ENCODE data around the gene RAD51B. TPM values are rescaled to one million over a fixed set of nuclear protein-coding genes. Genes with fewer than 3 reads are reported as not detected.
A peak's percentile ranks its signal among the peaks of the same experiment; 100 is the strongest.

The RAD51B gene
- total RNA-seq, 4 donors from 2014 or later, result 12.6 to 26.4 (median 16.7) TPM

- Histone ChIP-seq H3K36me3 (no peaks in the 10 kb centered on the region), H3K4me1 (peaks cover 0 to 13% (median 0%) of the 10 kb centered on the region in 4 donors), H3K4me3 (no peak overlapping the region), H3K27me3 (no peaks in the 10 kb centered on the region), H3K27ac (no peak overlapping the region), H3K9me3 (no peaks in the 10 kb centered on the region)
- DNase-seq (ENCODE audit: low spot score in 2 of 2), result no peak
- 79 to 80% methylated on average over 2 of the region's 2 CpGs for WGBS, 2 donors
- no peak for TF ChIP-seq CTCF (IDR thresholded peaks at IDR 0.05)
- no peak for TF ChIP-seq EP300 (IDR thresholded peaks at IDR 0.05)
- TF ChIP-seq POLR2A (IDR thresholded peaks at IDR 0.05), result no peak
Observed at GRCh38 chr14:67881225-67881624, 61.6 kb downstream of the RAD51B start.

- Histone ChIP-seq H3K4me1 (peaks cover 0 to 13% (median 0%) of the 10 kb centered on the region in 4 donors), H3K27ac (no peak overlapping the region), H3K27me3 (no peaks in the 10 kb centered on the region), H3K36me3 (no peaks in the 10 kb centered on the region), H3K9me3 (no peaks in the 10 kb centered on the region), H3K4me3 (no peak overlapping the region)
- TF ChIP-seq EP300 (IDR thresholded peaks at IDR 0.05) (no peak), CTCF (IDR thresholded peaks at IDR 0.05) (no peak), POLR2A (IDR thresholded peaks at IDR 0.05) (no peak)
- 77 to 83% methylated on average over 4 of the region's 4 CpGs for WGBS, 2 donors
- DNase-seq (ENCODE audit: low spot score in 2 of 2), result no peak
Observed at GRCh38 chr14:67882986-67883555, 63.5 kb downstream of the RAD51B start.

GRCh38 chr14:67883717-67884116, 64.1 kb downstream of the RAD51B start:
- no peaks in the 10 kb centered on the region for H3K9me3 ChIP-seq
- H3K27ac ChIP-seq, result peak overlapping the region in 1 of 4 donors; percentile 7
- no peak for DNase-seq (ENCODE audit: low spot score in 2 of 2)
- H3K4me3 ChIP-seq, result no peak overlapping the region
- TF ChIP-seq CTCF (IDR thresholded peaks at IDR 0.05) (peak in 3 of 5 experiments; percentile 16 to 34 (median 32)), POLR2A (IDR thresholded peaks at IDR 0.05) (no peak)
- H3K27me3 ChIP-seq, result no peaks in the 10 kb centered on the region
- no peaks in the 10 kb centered on the region for H3K36me3 ChIP-seq
- peaks cover 0 to 13% (median 0%) of the 10 kb centered on the region in 4 donors for H3K4me1 ChIP-seq
- 41 to 45% methylated on average over 1 of the region's 1 CpG for WGBS, 2 donors

DNA sequence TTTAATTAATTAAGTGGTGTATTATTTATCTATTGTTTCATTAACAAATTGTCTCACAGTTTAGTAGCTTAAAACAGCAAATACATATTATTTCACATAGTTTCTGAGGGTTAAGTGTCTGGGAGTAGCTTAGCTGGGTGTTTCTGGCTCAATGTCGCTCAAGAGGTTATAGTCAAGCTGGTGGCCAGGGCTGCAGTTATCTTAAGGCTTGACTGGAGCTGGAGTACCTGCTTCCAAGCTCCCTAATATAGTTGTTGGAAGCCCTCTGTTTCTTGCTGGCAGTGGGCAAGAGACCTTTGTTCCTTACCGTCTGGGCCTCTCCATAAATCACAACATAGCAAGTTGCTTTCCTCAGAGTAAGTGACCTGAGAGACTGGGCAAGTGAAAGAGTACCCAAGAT, 66.6 kb downstream of the RAD51B start:
- no peaks in the 10 kb centered on the region for H3K36me3 ChIP-seq
- WGBS, 2 donors, result 82 to 85% methylated on average over 2 of the region's 2 CpGs
- peaks cover 0 to 13% (median 0%) of the 10 kb centered on the region in 4 donors for H3K4me1 ChIP-seq
- no peaks in the 10 kb centered on the region for H3K9me3 ChIP-seq
- H3K4me3 ChIP-seq, result no peak overlapping the region
- no peak for TF ChIP-seq CTCF (IDR thresholded peaks at IDR 0.05)
- no peak for TF ChIP-seq POLR2A (IDR thresholded peaks at IDR 0.05)
- no peak for TF ChIP-seq EP300 (IDR thresholded peaks at IDR 0.05)
- H3K27me3 ChIP-seq, result no peaks in the 10 kb centered on the region
- DNase-seq (ENCODE audit: low spot score in 2 of 2), result no peak
- no peak overlapping the region for H3K27ac ChIP-seq

GRCh38 chr14:67887478-67887877, 67.9 kb downstream of the RAD51B start:
- Histone ChIP-seq H3K27ac (no peak overlapping the region), H3K27me3 (no peaks in the 10 kb centered on the region), H3K9me3 (no peaks in the 10 kb centered on the region), H3K4me3 (no peak overlapping the region), H3K36me3 (no peaks in the 10 kb centered on the region), H3K4me1 (peaks cover 0 to 13% (median 0%) of the 10 kb centered on the region in 4 donors)
- TF ChIP-seq CTCF (IDR thresholded peaks at IDR 0.05), result no peak
- TF ChIP-seq POLR2A (IDR thresholded peaks at IDR 0.05), result no peak
- TF ChIP-seq EP300 (IDR thresholded peaks at IDR 0.05), result no peak
- WGBS, 2 donors, result 58 to 68% methylated on average over 3 of the region's 3 CpGs
- DNase-seq (ENCODE audit: low spot score in 2 of 2), result no peak

Data from tibial nerve (tissue), 4 donors.